Keratinocyte (primary cell): ENCODE results near the gene CDH18. TPM values are rescaled to one million over a fixed set of nuclear protein-coding genes. Genes with fewer than 3 reads are reported as not detected.

Experiments
- DNase-seq: peaks from one replicate; pipeline ENCODE4 v3.0.0-alpha.2; 2011; ENCODE audit warnings: low read depth, missing footprints, low spot score
- FAIRE-seq: peaks from 2 replicates; lab custom pipeline; 2011; peaks lifted over from hg19 to GRCh38; lab: Jason Lieb, UNC
- H2AFZ ChIP-seq: 2 replicates; pipeline ENCODE4 v1.6.0; 2012; ENCODE audit warnings: low read length, control low read depth, inconsistent platforms; ENCODE audit not compliant: control insufficient read depth
- H3K27ac ChIP-seq: 2 replicates; pipeline ENCODE4 v1.5.1; 2011; ENCODE audit warnings: low read length; ENCODE audit not compliant: control insufficient read depth, insufficient read depth
- H3K27me3 ChIP-seq: 3 replicates; pipeline ENCODE4 v1.6.0; 2011; ENCODE audit warnings: low read length; ENCODE audit not compliant: control insufficient read depth, insufficient read depth; ENCODE audit errors: extremely low read depth
- H3K36me3 ChIP-seq, 2 experiments: 2 replicates in 1 of 2; 3 replicates in 1 of 2; pipeline ENCODE4 v1.5.1; 2011; ENCODE audit warnings: low read length in 2 of 2, mild to moderate bottlenecking in 1 of 2; ENCODE audit not compliant: control insufficient read depth in 2 of 2, insufficient read depth in 2 of 2; ENCODE audit errors: extremely low read depth in 1 of 2
- H3K4me1 ChIP-seq: 3 replicates; pipeline ENCODE4 v1.5.1; 2011; ENCODE audit warnings: low read length; ENCODE audit not compliant: control insufficient read depth, insufficient read depth; ENCODE audit errors: extremely low read depth
- H3K4me2 ChIP-seq: 3 replicates; pipeline ENCODE4 v1.6.0; 2011; ENCODE audit warnings: low read depth, low read length; ENCODE audit not compliant: control insufficient read depth, insufficient read depth; ENCODE audit errors: extremely low read depth
- H3K4me3 ChIP-seq, 3 experiments: fragments of 200-600 bp in 1 of 3; sonication (generic) in 1 of 3; 2 replicates in 2 of 3; 3 replicates in 1 of 3; pipeline ENCODE4 v1.5.1; 2011 to 2016; ENCODE audit warnings: low read length in 3 of 3, mild to moderate bottlenecking in 3 of 3, control low read depth in 2 of 3, inconsistent platforms in 1 of 3, low read depth in 1 of 3, mixed read lengths in 1 of 3, mixed run types in 1 of 3, moderate library complexity in 1 of 3; ENCODE audit not compliant: control insufficient read depth in 2 of 3, insufficient read depth in 2 of 3; ENCODE audit errors: extremely low read depth in 1 of 3
- H3K79me2 ChIP-seq: 2 replicates; pipeline ENCODE4 v1.6.0; 2012; ENCODE audit warnings: low read length; ENCODE audit not compliant: control insufficient read depth, insufficient read depth
- H3K9ac ChIP-seq: 3 replicates; pipeline ENCODE4 v1.6.0; 2011; ENCODE audit warnings: low read length; ENCODE audit not compliant: control insufficient read depth, insufficient read depth; ENCODE audit errors: extremely low read depth
- H3K9me1 ChIP-seq: 3 replicates; pipeline ENCODE4 v1.6.0; 2011; ENCODE audit warnings: low read length; ENCODE audit not compliant: control insufficient read depth, insufficient read depth; ENCODE audit errors: extremely low read depth
- H3K9me3 ChIP-seq: 2 replicates; pipeline ENCODE4 v1.5.1; 2012; ENCODE audit warnings: low read depth, low read length; ENCODE audit not compliant: control insufficient read depth
- H4K20me1 ChIP-seq: 3 replicates; pipeline ENCODE4 v1.6.0; 2011; ENCODE audit warnings: low read length; ENCODE audit not compliant: control insufficient read depth, insufficient read depth; ENCODE audit errors: extremely low read depth
- CTCF ChIP-seq, 3 experiments: IDR thresholded peaks in 1 of 3; conservative IDR thresholded peaks in 1 of 3; optimal IDR thresholded peaks in 1 of 3; 2 replicates in 2 of 3; 3 replicates in 1 of 3; pipeline versions ENCODE3 to v1.5.1; 2011; ENCODE audit warnings: low read length in 3 of 3, mild to moderate bottlenecking in 3 of 3, moderate library complexity in 2 of 3, control low read depth in 1 of 3, inconsistent platforms in 1 of 3; ENCODE audit not compliant: insufficient read depth in 2 of 3; ENCODE audit errors: extremely low read depth in 1 of 3
- EZH2 ChIP-seq: IDR thresholded peaks from one replicate; pipeline ENCODE4 v1.6.1; 2012; ENCODE audit warnings: inconsistent platforms, mild to moderate bottlenecking, low read length, moderate library complexity
- dilution Hi-C: fragments of 300-500 bp; cut with MboI; formaldehyde crosslinking; loops from one replicate; pipeline ENCODE4 v1.7.0; 2020; ENCODE audit warnings: low sequenced_read_pairs; ENCODE audit not compliant: extremely low pct_ligation_motif_present
- polyA plus RNA-seq, 5 experiments: library from polyadenylated mRNA; depleted of rRNA in 3 of 5; stranded (reverse) in 3 of 5; stranded (forward) in 1 of 5; unstranded in 1 of 5; fragments of >200 nt; gene quantifications; 1 replicate in 1 of 5; 2 replicates in 3 of 5; 3 replicates in 1 of 5; pipeline versions ENCODE4 v1.2.1 to v1.2.3, GENCODE V29; 2011 to 2012; ENCODE audit warnings: missing spikeins in 2 of 5, low read depth in 1 of 5, low replicate concordance in 1 of 5

The CDH18 gene
- polyA plus RNA-seq, 1 donor (not counting 4 experiments of a cell fraction or from before 2014, with no cell fraction given): 0.41 TPM

- Histone ChIP-seq H3K9ac (peak overlapping the region; percentile 22), H2AFZ (peak overlapping the region; percentile 82), H3K36me3 (no peaks in the 10 kb centered on the region), H3K4me1 (peaks cover 13% of the 10 kb centered on the region), H3K27me3 (no peaks in the 10 kb centered on the region), H3K4me2 (peak overlapping the region; percentile 76), H3K4me3 (peak overlapping the region; percentile 18 to 48 (median 34)), H3K9me1 (no peaks in the 10 kb centered on the region), H3K9me3 (no peaks in the 10 kb centered on the region), H3K27ac (peak overlapping the region; percentile 13), H3K79me2 (no peaks in the 10 kb centered on the region), H4K20me1 (no peaks in the 10 kb centered on the region)
- dilution Hi-C loops: no loop called here
- TF ChIP-seq EZH2 (no peak), CTCF (optimal IDR thresholded peaks at IDR 0.05 in 1 of 3, IDR thresholded peaks at IDR 0.05 in 1 of 3, conservative IDR thresholded peaks at IDR 0.05 in 1 of 3; ENCODE audit: extremely low read depth in 1 of 3, insufficient read depth in 2 of 3, low read length in 3 of 3) (no peak)
- no peak for DNase-seq
- peak; percentile 39 for FAIRE-seq
Observed at GRCh38 chr5:19866090-19866450, 121.9 kb downstream of the CDH18 start.

GRCh38 chr5:19865336-19866089 is 122.5 kb downstream of the CDH18 start:
- Histone ChIP-seq H2AFZ (peak overlapping the region; percentile 82), H3K79me2 (no peaks in the 10 kb centered on the region), H3K4me3 (peak overlapping the region; percentile 18 to 48 (median 34)), H3K4me1 (peaks cover 13% of the 10 kb centered on the region), H3K36me3 (no peaks in the 10 kb centered on the region), H3K9ac (peak overlapping the region; percentile 22), H4K20me1 (no peaks in the 10 kb centered on the region), H3K4me2 (peak overlapping the region; percentile 76), H3K9me3 (no peaks in the 10 kb centered on the region), H3K27ac (peak overlapping the region; percentile 13), H3K9me1 (no peaks in the 10 kb centered on the region), H3K27me3 (no peaks in the 10 kb centered on the region)
- FAIRE-seq (no peak), DNase-seq (no peak)
- no peak for TF ChIP-seq EZH2
- peak in 1 of 3 experiments; percentile 24 for TF ChIP-seq CTCF (optimal IDR thresholded peaks at IDR 0.05 in 1 of 3, IDR thresholded peaks at IDR 0.05 in 1 of 3, conservative IDR thresholded peaks at IDR 0.05 in 1 of 3; ENCODE audit: extremely low read depth in 1 of 3, insufficient read depth in 2 of 3, low read length in 3 of 3)
- dilution Hi-C loops: no loop called here
